SK-N-SH (cell line): Measurements from ENCODE around the gene CPNE8. TPM values are rescaled to one million over a fixed set of nuclear protein-coding genes. Genes with fewer than 3 reads are reported as not detected.
A peak's percentile ranks its signal among the peaks of the same experiment; 100 is the strongest.

Experiments used
- CTCF ChIA-PET: fragments of 300-600, 350-600 bp; formaldehyde crosslinking; extraction: SDS; loops from one replicate; lab custom pipeline; 2021; lab: Yijun Ruan, JAX
- POLR2A ChIA-PET: fragments of 350-600 bp; sonication (Branson Sonifier 250); formaldehyde crosslinking; extraction: SDS; loops from one replicate; lab custom pipeline; 2020; ENCODE audit warnings: antibody characterized with exemption, inconsistent platforms; lab: Yijun Ruan, JAX
- DNase-seq: peaks from one replicate; pipeline ENCODE4 v3.0.0; 2012
- H2AFZ ChIP-seq: fragments of 200-600 bp; sonication (generic); 2 replicates; pipeline ENCODE4 v1.8.1; 2016; ENCODE audit warnings: antibody characterized with exemption, mild to moderate bottlenecking, low read depth
- H3F3A ChIP-seq: fragments of 200-600 bp; sonication (generic); replicated peaks from 2 replicates; pipeline ENCODE3; 2016; ENCODE audit warnings: antibody characterized with exemption, mild to moderate bottlenecking; ENCODE audit not compliant: insufficient read depth
- H3K27ac ChIP-seq, 2 experiments: fragments of 200-500 bp in 1 of 2; fragments of 200-600 bp in 1 of 2; sonication (Bioruptor generic) in 1 of 2; sonication (generic), shearing (Covaris generic) in 1 of 2; 2 replicates each; pipeline versions ENCODE4 v1.5.1 to v1.6.1; 2014 to 2016; ENCODE audit warnings: low read depth in 2 of 2, inconsistent platforms in 1 of 2, low read length in 1 of 2, mild to moderate bottlenecking in 1 of 2, mixed read lengths in 1 of 2
- H3K27me3 ChIP-seq: fragments of 200-600 bp; sonication (generic), shearing (Covaris generic); 2 replicates; pipeline ENCODE4 v1.6.1; 2016; ENCODE audit warnings: mixed run types; ENCODE audit not compliant: insufficient read depth
- H3K36me3 ChIP-seq, 2 experiments: fragments of 200-500 bp in 1 of 2; fragments of 200-600 bp in 1 of 2; sonication (Bioruptor generic) in 1 of 2; sonication (generic) in 1 of 2; replicated peaks in 1 of 2; 2 replicates each; pipeline versions ENCODE3 to v1.5.1; 2014 to 2016; ENCODE audit warnings: low read length in 1 of 2, mild to moderate bottlenecking in 1 of 2; ENCODE audit not compliant: insufficient read depth in 2 of 2, control insufficient read depth in 1 of 2
- H3K4me1 ChIP-seq, 2 experiments: fragments of 200-500 bp in 1 of 2; fragments of 200-600 bp in 1 of 2; sonication (Bioruptor generic) in 1 of 2; sonication (generic), shearing (Covaris generic) in 1 of 2; 2 replicates each; pipeline versions ENCODE4 v1.5.1 to v1.6.1; 2014 to 2016; ENCODE audit warnings: low read depth in 1 of 2, low read length in 1 of 2, mixed run types in 1 of 2; ENCODE audit not compliant: insufficient read depth in 2 of 2, control insufficient read depth in 1 of 2
- H3K4me2 ChIP-seq: fragments of 200-600 bp; sonication (generic), shearing (Covaris generic); 2 replicates; pipeline ENCODE4 v1.6.1; 2017; ENCODE audit warnings: mixed run types
- H3K4me3 ChIP-seq, 2 experiments: fragments of 200-500 bp in 1 of 2; fragments of 200-600 bp in 1 of 2; sonication (Bioruptor generic) in 1 of 2; sonication (generic), shearing (Covaris generic) in 1 of 2; 2 replicates each; pipeline versions ENCODE4 v1.5.1 to v1.8.1; 2014 to 2016; ENCODE audit warnings: low read depth in 2 of 2, inconsistent platforms in 1 of 2, low read length in 1 of 2, mild to moderate bottlenecking in 1 of 2, mixed read lengths in 1 of 2, moderate library complexity in 1 of 2
- H3K79me2 ChIP-seq: fragments of 200-600 bp; sonication (generic); 2 replicates; pipeline ENCODE4 v1.8.1; 2017; ENCODE audit warnings: mild to moderate bottlenecking; ENCODE audit not compliant: insufficient read depth
- H3K9ac ChIP-seq: fragments of 200-600 bp; sonication (generic); 2 replicates; pipeline ENCODE4 v1.6.1; 2017; ENCODE audit warnings: mixed run types
- H3K9me2 ChIP-seq: fragments of 200-600 bp; sonication (generic); 2 replicates; pipeline ENCODE4 v1.6.1; 2017; ENCODE audit warnings: mixed run types
- H3K9me3 ChIP-seq: fragments of 200-600 bp; sonication (generic); 2 replicates; pipeline ENCODE4 v1.6.1; 2017; ENCODE audit warnings: mixed run types, mild to moderate bottlenecking, moderate library complexity
- H4K20me1 ChIP-seq: fragments of 200-600 bp; sonication (generic); 2 replicates; pipeline ENCODE4 v1.6.1; 2017; ENCODE audit warnings: mild to moderate bottlenecking, mixed run types; ENCODE audit not compliant: insufficient read depth
- CHD2 ChIP-seq: fragments of 150-350 bp; IDR thresholded peaks from 2 replicates; pipeline ENCODE4 v1.6.1; 2018; ENCODE audit warnings: low read length; ENCODE audit not compliant: partially characterized antibody
- FOXM1 ChIP-seq: IDR thresholded peaks from 2 replicates; pipeline ENCODE4 v1.4.0; 2012; ENCODE audit warnings: low read depth, mild to moderate bottlenecking
- GATA2 ChIP-seq: sonication (generic); formaldehyde crosslinking; IDR thresholded peaks from 2 replicates; pipeline ENCODE4 v1.5.0; 2020; ENCODE audit warnings: mild to moderate bottlenecking, missing genetic modification reagents
- MEF2A ChIP-seq: IDR thresholded peaks from 2 replicates; pipeline ENCODE4 v1.4.0; 2012; ENCODE audit warnings: low read depth, borderline replicate concordance
- POLR2AphosphoS5 ChIP-seq: IDR thresholded peaks from 2 replicates; pipeline ENCODE4 v1.6.1; 2012; ENCODE audit warnings: low read depth, low read length
- RAD21 ChIP-seq: IDR thresholded peaks from 2 replicates; pipeline ENCODE4 v1.6.1; 2012; ENCODE audit warnings: mild to moderate bottlenecking, low read length
- RCOR1 ChIP-seq: fragments of 150-350 bp; IDR thresholded peaks from 2 replicates; pipeline ENCODE4 v1.6.1; 2017; ENCODE audit warnings: antibody characterized with exemption, low read length
- RFX5 ChIP-seq: IDR thresholded peaks from 2 replicates; pipeline ENCODE4 v1.6.1; 2012; ENCODE audit warnings: mild to moderate bottlenecking, improper control_type of control experiment, low read length
- SMC3 ChIP-seq: IDR thresholded peaks from 2 replicates; pipeline ENCODE4 v1.6.1; 2012; ENCODE audit warnings: low read depth, low read length, improper control_type of control experiment
- TAF1 ChIP-seq: IDR thresholded peaks from 2 replicates; pipeline ENCODE4 v1.6.1; 2012; ENCODE audit warnings: low read depth, mild to moderate bottlenecking, low read length, moderate library complexity, borderline replicate concordance
- WGBS: methylation state at CpG from one replicate; pipeline ENCODE4 v1.1.6; 2017; ENCODE audit warnings: low lambda C conversion rate; 5-methylcytosine and 5-hydroxymethylcytosine counted together
- polyA plus RNA-seq, 3 experiments: library from polyadenylated mRNA; depleted of rRNA; stranded (reverse); fragments of >200 nt; gene quantifications; 2 replicates each; pipeline ENCODE4 v1.2.3, GENCODE V29; 2012
- TF ChIP-seq, protein P1 (sequence below): fragments of 200-600 bp; sonication (generic); IDR thresholded peaks from 2 replicates; pipeline ENCODE4 v1.6.1; 2017; ENCODE audit warnings: antibody characterized with exemption, mild to moderate bottlenecking, moderate library complexity
- TF ChIP-seq, protein P2 (sequence below): IDR thresholded peaks from 2 replicates; pipeline ENCODE4; 2012
- TF ChIP-seq, protein P3 (sequence below): fragments of 150-350 bp; IDR thresholded peaks from 2 replicates; pipeline ENCODE4 v1.6.1; 2016; ENCODE audit warnings: mild to moderate bottlenecking, low read depth, low read length
- TF ChIP-seq, protein P4 (sequence below): IDR thresholded peaks from 2 replicates; pipeline ENCODE4 v1.4.0; 2012; ENCODE audit warnings: low read depth, borderline replicate concordance
- TF ChIP-seq, protein P5 (sequence below): IDR thresholded peaks from 2 replicates; pipeline ENCODE4 v1.6.1; 2012; ENCODE audit warnings: mild to moderate bottlenecking, low read depth, low read length, moderate library complexity

CPNE8 gene
- polyA plus RNA-seq, 1 of the 3 experiments (the other 2 are of a cell fraction): not detected

DNA sequence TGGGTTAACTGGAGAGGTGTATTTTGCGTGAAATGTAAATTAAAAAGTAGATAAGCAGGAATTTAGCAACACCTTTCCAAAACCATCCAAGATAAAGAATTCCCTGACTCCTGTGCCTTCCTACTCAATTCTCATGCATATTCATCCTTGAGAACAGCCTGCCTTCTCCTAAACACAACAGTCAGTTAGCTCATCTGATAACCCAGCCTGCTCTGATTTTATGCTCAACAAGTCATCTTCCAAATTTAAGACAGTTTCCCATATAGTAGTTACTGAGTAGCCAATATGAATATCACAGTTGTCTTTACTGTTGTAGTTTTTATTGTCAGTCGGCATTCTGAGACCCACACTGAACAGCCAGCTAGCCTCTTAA lies 27.1 kb downstream of the CPNE8 start:
- H3K4me3 ChIP-seq: no peak overlapping the region
- H3K79me2 ChIP-seq: no peaks in the 10 kb centered on the region
- H3K36me3 ChIP-seq: no peaks in the 10 kb centered on the region
- no peaks in the 10 kb centered on the region; a peak in 2 of 4 replicates for H3K4me1 ChIP-seq
- no peaks in the 10 kb centered on the region for H3K9me2 ChIP-seq
- H3K9me3 ChIP-seq: no peaks in the 10 kb centered on the region
- no peaks in the 10 kb centered on the region for H3F3A ChIP-seq
- H4K20me1 ChIP-seq: no peaks in the 10 kb centered on the region
- no peak for TF ChIP-seq SMC3
- no peak for TF ChIP-seq GATA2 (CRISPR knock-in tag)
- TF ChIP-seq, protein P1, sequence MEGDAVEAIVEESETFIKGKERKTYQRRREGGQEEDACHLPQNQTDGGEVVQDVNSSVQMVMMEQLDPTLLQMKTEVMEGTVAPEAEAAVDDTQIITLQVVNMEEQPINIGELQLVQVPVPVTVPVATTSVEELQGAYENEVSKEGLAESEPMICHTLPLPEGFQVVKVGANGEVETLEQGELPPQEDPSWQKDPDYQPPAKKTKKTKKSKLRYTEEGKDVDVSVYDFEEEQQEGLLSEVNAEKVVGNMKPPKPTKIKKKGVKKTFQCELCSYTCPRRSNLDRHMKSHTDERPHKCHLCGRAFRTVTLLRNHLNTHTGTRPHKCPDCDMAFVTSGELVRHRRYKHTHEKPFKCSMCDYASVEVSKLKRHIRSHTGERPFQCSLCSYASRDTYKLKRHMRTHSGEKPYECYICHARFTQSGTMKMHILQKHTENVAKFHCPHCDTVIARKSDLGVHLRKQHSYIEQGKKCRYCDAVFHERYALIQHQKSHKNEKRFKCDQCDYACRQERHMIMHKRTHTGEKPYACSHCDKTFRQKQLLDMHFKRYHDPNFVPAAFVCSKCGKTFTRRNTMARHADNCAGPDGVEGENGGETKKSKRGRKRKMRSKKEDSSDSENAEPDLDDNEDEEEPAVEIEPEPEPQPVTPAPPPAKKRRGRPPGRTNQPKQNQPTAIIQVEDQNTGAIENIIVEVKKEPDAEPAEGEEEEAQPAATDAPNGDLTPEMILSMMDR: no peak
- TF ChIP-seq, protein P2, sequence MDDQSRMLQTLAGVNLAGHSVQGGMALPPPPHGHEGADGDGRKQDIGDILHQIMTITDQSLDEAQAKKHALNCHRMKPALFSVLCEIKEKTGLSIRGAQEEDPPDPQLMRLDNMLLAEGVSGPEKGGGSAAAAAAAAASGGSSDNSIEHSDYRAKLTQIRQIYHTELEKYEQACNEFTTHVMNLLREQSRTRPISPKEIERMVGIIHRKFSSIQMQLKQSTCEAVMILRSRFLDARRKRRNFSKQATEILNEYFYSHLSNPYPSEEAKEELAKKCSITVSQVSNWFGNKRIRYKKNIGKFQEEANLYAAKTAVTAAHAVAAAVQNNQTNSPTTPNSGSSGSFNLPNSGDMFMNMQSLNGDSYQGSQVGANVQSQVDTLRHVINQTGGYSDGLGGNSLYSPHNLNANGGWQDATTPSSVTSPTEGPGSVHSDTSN: no peak
- TF ChIP-seq RAD21: no peak
- TF ChIP-seq POLR2AphosphoS5: no peak
- TF ChIP-seq FOXM1: no peak
- TF ChIP-seq RCOR1: no peak
- TF ChIP-seq, protein P3, sequence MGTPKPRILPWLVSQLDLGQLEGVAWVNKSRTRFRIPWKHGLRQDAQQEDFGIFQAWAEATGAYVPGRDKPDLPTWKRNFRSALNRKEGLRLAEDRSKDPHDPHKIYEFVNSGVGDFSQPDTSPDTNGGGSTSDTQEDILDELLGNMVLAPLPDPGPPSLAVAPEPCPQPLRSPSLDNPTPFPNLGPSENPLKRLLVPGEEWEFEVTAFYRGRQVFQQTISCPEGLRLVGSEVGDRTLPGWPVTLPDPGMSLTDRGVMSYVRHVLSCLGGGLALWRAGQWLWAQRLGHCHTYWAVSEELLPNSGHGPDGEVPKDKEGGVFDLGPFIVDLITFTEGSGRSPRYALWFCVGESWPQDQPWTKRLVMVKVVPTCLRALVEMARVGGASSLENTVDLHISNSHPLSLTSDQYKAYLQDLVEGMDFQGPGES: no peak
- no peak for TF ChIP-seq TAF1
- no peak for TF ChIP-seq CHD2
- TF ChIP-seq, protein P4, sequence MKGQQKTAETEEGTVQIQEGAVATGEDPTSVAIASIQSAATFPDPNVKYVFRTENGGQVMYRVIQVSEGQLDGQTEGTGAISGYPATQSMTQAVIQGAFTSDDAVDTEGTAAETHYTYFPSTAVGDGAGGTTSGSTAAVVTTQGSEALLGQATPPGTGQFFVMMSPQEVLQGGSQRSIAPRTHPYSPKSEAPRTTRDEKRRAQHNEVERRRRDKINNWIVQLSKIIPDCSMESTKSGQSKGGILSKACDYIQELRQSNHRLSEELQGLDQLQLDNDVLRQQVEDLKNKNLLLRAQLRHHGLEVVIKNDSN: no peak
- H3K27me3 ChIP-seq: no peaks in the 10 kb centered on the region
- no peak overlapping the region for H2AFZ ChIP-seq
- no peak for DNase-seq
- no peak overlapping the region for H3K27ac ChIP-seq
- no peak overlapping the region for H3K4me2 ChIP-seq
- CTCF ChIA-PET: no interaction called here
- WGBS: 89% methylated on average over 2 of the region's 2 CpGs
- POLR2A ChIA-PET: no interaction called here
- H3K9ac ChIP-seq: no peak overlapping the region

DNA sequence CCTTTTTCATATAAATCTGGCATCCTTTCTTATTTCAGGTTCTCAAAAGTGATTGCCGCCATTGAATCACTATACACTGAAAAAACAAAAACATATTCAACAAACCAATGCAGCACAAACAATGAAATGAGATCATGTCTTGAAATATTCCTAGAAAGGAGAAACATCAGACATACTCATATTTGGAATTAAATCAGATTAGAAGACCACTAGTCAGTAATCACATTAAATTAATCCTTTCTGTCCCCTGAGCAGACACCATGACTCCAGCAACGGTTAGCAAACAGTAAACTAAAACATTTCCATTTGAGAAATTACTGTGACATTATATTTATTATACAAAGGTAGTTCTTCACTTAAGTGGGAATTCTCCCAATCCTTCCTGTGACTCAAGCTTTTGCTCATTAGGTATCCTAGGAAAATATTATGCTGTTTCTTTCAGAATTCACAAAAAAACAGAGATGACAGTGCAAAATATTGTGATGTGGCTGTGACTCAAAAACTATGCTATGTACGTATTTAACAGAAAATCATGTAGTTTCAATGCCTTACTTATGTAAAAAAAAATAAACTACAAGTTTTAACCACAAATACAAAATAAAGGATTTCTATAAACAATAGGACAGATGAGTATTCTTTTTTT lies 29.7 kb downstream of the CPNE8 start:
- no peaks in the 10 kb centered on the region for H3K27me3 ChIP-seq
- no peaks in the 10 kb centered on the region for H3K9me2 ChIP-seq
- no peak overlapping the region for H3K4me3 ChIP-seq
- no peaks in the 10 kb centered on the region for H3K9me3 ChIP-seq
- CTCF ChIA-PET: no interaction called here
- H3K4me2 ChIP-seq: no peak overlapping the region
- H2AFZ ChIP-seq: no peak overlapping the region
- no peaks in the 10 kb centered on the region for H3K36me3 ChIP-seq
- no peak overlapping the region for H3K9ac ChIP-seq
- H4K20me1 ChIP-seq: no peaks in the 10 kb centered on the region
- no peaks in the 10 kb centered on the region for H3F3A ChIP-seq
- peak overlapping the region in 1 of 2 experiments; percentile 50; a peak in 2 of 4 replicates for H3K27ac ChIP-seq
- H3K79me2 ChIP-seq: no peaks in the 10 kb centered on the region
- DNase-seq: peak; percentile 21
- WGBS: 34% methylated on average over 3 of the region's 3 CpGs
- no peaks in the 10 kb centered on the region; a peak in 2 of 4 replicates for H3K4me1 ChIP-seq
- POLR2A ChIA-PET: no interaction called here
- no peak for TF ChIP-seq MEF2A
- no peak for TF ChIP-seq TAF1
- TF ChIP-seq GATA2 (CRISPR knock-in tag): no peak
- no peak for TF ChIP-seq POLR2AphosphoS5
- TF ChIP-seq, protein P3: no peak
- TF ChIP-seq, protein P5, sequence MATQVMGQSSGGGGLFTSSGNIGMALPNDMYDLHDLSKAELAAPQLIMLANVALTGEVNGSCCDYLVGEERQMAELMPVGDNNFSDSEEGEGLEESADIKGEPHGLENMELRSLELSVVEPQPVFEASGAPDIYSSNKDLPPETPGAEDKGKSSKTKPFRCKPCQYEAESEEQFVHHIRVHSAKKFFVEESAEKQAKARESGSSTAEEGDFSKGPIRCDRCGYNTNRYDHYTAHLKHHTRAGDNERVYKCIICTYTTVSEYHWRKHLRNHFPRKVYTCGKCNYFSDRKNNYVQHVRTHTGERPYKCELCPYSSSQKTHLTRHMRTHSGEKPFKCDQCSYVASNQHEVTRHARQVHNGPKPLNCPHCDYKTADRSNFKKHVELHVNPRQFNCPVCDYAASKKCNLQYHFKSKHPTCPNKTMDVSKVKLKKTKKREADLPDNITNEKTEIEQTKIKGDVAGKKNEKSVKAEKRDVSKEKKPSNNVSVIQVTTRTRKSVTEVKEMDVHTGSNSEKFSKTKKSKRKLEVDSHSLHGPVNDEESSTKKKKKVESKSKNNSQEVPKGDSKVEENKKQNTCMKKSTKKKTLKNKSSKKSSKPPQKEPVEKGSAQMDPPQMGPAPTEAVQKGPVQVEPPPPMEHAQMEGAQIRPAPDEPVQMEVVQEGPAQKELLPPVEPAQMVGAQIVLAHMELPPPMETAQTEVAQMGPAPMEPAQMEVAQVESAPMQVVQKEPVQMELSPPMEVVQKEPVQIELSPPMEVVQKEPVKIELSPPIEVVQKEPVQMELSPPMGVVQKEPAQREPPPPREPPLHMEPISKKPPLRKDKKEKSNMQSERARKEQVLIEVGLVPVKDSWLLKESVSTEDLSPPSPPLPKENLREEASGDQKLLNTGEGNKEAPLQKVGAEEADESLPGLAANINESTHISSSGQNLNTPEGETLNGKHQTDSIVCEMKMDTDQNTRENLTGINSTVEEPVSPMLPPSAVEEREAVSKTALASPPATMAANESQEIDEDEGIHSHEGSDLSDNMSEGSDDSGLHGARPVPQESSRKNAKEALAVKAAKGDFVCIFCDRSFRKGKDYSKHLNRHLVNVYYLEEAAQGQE: no peak
- no peak for TF ChIP-seq RFX5
- TF ChIP-seq CHD2: no peak
- TF ChIP-seq, protein P4: no peak
